ENCODE data around the gene PAQR6.

- TF ChIP-seq CEBPB (IDR thresholded peaks at IDR 0.05; ENCODE audit: low read depth, low read length) (no peak), SMC3 (IDR thresholded peaks at IDR 0.05; ENCODE audit: low read depth, low read length) (no peak), POLR2A (IDR thresholded peaks at IDR 0.05; ENCODE audit: low read depth, low read length) (no peak), CTCF (conservative IDR thresholded peaks at IDR 0.05; ENCODE audit: low read depth, low read length) (no peak), MAFK (IDR thresholded peaks at IDR 0.05; ENCODE audit: low read depth, low read length) (no peak), MXI1 (IDR thresholded peaks at IDR 0.05; ENCODE audit: borderline replicate concordance, low read depth, low read length) (no peak)
- TF ChIP-seq, protein P1, sequence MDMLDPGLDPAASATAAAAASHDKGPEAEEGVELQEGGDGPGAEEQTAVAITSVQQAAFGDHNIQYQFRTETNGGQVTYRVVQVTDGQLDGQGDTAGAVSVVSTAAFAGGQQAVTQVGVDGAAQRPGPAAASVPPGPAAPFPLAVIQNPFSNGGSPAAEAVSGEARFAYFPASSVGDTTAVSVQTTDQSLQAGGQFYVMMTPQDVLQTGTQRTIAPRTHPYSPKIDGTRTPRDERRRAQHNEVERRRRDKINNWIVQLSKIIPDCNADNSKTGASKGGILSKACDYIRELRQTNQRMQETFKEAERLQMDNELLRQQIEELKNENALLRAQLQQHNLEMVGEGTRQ (IDR thresholded peaks at IDR 0.05; ENCODE audit: low read depth, low read length) = no peak
Observed at GRCh38 chr1:156279837-156280236, 32.0 kb upstream of the PAQR6 start.
